Astrocyte (in vitro differentiated cells and primary cell): ENCODE data around the gene LST1. TPM values are rescaled to one million over a fixed set of nuclear protein-coding genes. Genes with fewer than 3 reads are reported as not detected.

ENCODE experiments used
- DNase-seq: peaks from one replicate; pipeline ENCODE4 v3.0.0-alpha.2; 2010; ENCODE audit warnings: low read depth
- FAIRE-seq: peaks from 2 replicates; lab custom pipeline; 2011; peaks lifted over from hg19 to GRCh38; lab: Jason Lieb, UNC
- H2AFZ ChIP-seq: 2 replicates; pipeline ENCODE4 v1.6.0; 2012; ENCODE audit warnings: low read depth, low read length, inconsistent platforms
- H3K27ac ChIP-seq: 2 replicates; pipeline ENCODE4 v1.5.1; 2011; ENCODE audit warnings: low read depth, low read length, inconsistent platforms
- H3K27me3 ChIP-seq: 2 replicates; pipeline ENCODE4 v1.6.0; 2011; ENCODE audit warnings: low read length, inconsistent platforms; ENCODE audit not compliant: insufficient read depth
- H3K36me3 ChIP-seq: 2 replicates; pipeline ENCODE4 v1.5.1; 2011; ENCODE audit warnings: low read length, inconsistent platforms; ENCODE audit not compliant: insufficient read depth
- H3K4me1 ChIP-seq: 2 replicates; pipeline ENCODE4 v1.5.1; 2011; ENCODE audit warnings: low read length, inconsistent platforms; ENCODE audit not compliant: insufficient read depth
- H3K4me2 ChIP-seq: 2 replicates; pipeline ENCODE4 v1.6.0; 2012; ENCODE audit warnings: low read length, inconsistent platforms
- H3K4me3 ChIP-seq: 2 replicates; pipeline ENCODE4 v1.5.1; 2011; ENCODE audit warnings: low read depth, mild to moderate bottlenecking, low read length, inconsistent platforms; ENCODE audit not compliant: insufficient read depth
- H3K79me2 ChIP-seq: 2 replicates; pipeline ENCODE4 v1.6.0; 2012; ENCODE audit warnings: mild to moderate bottlenecking, low read length, inconsistent platforms; ENCODE audit not compliant: insufficient read depth
- H3K9ac ChIP-seq: 2 replicates; pipeline ENCODE4 v1.6.0; 2012; ENCODE audit warnings: mild to moderate bottlenecking, low read length, inconsistent platforms
- H3K9me3 ChIP-seq: 2 replicates; pipeline ENCODE4 v1.5.1; 2012; ENCODE audit warnings: low read depth, mild to moderate bottlenecking, low read length, inconsistent platforms; ENCODE audit not compliant: insufficient read depth
- H4K20me1 ChIP-seq: 2 replicates; pipeline ENCODE4 v1.6.0; 2012; ENCODE audit warnings: low read length, inconsistent platforms; ENCODE audit not compliant: insufficient read depth
- H3K27ac Mint-ChIP-seq: one replicate; pipeline ENCODE4 v1.8.0; 2021; ENCODE audit warnings: mild to moderate bottlenecking, mixed read lengths; ENCODE audit not compliant: unreplicated experiment
- H3K27me3 Mint-ChIP-seq: one replicate; pipeline ENCODE4 v1.8.0; 2021; ENCODE audit warnings: low read depth, mixed read lengths; ENCODE audit not compliant: unreplicated experiment
- H3K36me3 Mint-ChIP-seq: one replicate; pipeline ENCODE4 v1.8.0; 2021; ENCODE audit warnings: low read depth, mixed read lengths; ENCODE audit not compliant: unreplicated experiment
- H3K4me1 Mint-ChIP-seq: one replicate; pipeline ENCODE4 v1.8.0; 2021; ENCODE audit warnings: low read depth, mixed read lengths; ENCODE audit not compliant: unreplicated experiment
- H3K4me3 Mint-ChIP-seq: one replicate; pipeline ENCODE4 v1.8.0; 2021; ENCODE audit warnings: mild to moderate bottlenecking, moderate library complexity, mixed read lengths; ENCODE audit not compliant: unreplicated experiment
- H3K9me3 Mint-ChIP-seq: one replicate; pipeline ENCODE4 v1.8.0; 2021; ENCODE audit warnings: mild to moderate bottlenecking, mixed read lengths; ENCODE audit not compliant: unreplicated experiment
- EZH2 ChIP-seq: IDR thresholded peaks from 2 replicates; pipeline ENCODE4 v1.6.1; 2012; ENCODE audit warnings: mild to moderate bottlenecking, low read length, inconsistent platforms; ENCODE audit not compliant: insufficient read depth
- total RNA-seq: library from RNA; stranded (reverse); gene quantifications from 2 replicates; pipeline ENCODE4 v1.2.1, GENCODE V29; 2021
- TF ChIP-seq, protein P1 (sequence below): IDR thresholded peaks from 2 replicates; pipeline ENCODE4 v1.5.1; 2011; ENCODE audit warnings: low read depth, mild to moderate bottlenecking, inconsistent platforms, low read length, moderate library complexity; ENCODE audit not compliant: insufficient read depth

The LST1 gene
- total RNA-seq, 1 donor from 2014 or later, result not detected

DNA sequence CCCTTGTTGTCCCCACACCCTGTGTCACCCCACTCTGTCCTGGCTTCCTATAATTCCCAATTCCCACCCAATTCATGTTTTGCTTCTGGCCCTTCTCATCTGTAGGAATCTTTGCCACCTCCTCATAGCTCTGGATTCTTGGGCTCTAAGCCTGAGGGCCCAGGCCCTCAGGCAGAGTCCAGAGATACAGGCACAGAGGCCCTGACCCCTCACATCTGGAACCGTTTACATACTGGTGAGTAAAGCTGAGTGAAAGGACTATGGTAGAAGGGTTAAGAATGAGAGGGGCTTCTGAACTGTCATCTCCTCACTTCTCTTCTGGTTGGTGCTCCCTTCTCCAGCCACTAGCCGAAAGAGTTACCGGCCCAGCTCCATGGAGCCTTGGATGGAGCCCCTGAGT, 48.1 kb downstream of the LST1 start:
- H3K9me3 ChIP-seq, result no peaks in the 10 kb centered on the region
- H3K4me3 ChIP-seq, result no peak overlapping the region
- DNase-seq, result no peak
- no peak overlapping the region for H2AFZ ChIP-seq
- Mint-ChIP-seq H3K4me3 (no peak overlapping the region), H3K27me3 (no peaks in the 10 kb centered on the region), H3K9me3 (no peaks in the 10 kb centered on the region), H3K27ac (peak overlapping the region; percentile 76), H3K4me1 (peaks cover 3% of the 10 kb centered on the region), H3K36me3 (peaks cover 31% of the 10 kb centered on the region)
- peaks cover 3% of the 10 kb centered on the region for H3K4me1 ChIP-seq
- peaks cover 51% of the 10 kb centered on the region for H3K36me3 ChIP-seq
- peak overlapping the region; percentile 38 for H3K9ac ChIP-seq
- peaks cover 34% of the 10 kb centered on the region for H3K79me2 ChIP-seq
- no peaks in the 10 kb centered on the region for H3K27me3 ChIP-seq
- no peak for FAIRE-seq
- H3K27ac ChIP-seq, result peak overlapping the region; percentile 6
- peaks cover 90% of the 10 kb centered on the region for H4K20me1 ChIP-seq
- no peak overlapping the region for H3K4me2 ChIP-seq
- TF ChIP-seq, protein P1, sequence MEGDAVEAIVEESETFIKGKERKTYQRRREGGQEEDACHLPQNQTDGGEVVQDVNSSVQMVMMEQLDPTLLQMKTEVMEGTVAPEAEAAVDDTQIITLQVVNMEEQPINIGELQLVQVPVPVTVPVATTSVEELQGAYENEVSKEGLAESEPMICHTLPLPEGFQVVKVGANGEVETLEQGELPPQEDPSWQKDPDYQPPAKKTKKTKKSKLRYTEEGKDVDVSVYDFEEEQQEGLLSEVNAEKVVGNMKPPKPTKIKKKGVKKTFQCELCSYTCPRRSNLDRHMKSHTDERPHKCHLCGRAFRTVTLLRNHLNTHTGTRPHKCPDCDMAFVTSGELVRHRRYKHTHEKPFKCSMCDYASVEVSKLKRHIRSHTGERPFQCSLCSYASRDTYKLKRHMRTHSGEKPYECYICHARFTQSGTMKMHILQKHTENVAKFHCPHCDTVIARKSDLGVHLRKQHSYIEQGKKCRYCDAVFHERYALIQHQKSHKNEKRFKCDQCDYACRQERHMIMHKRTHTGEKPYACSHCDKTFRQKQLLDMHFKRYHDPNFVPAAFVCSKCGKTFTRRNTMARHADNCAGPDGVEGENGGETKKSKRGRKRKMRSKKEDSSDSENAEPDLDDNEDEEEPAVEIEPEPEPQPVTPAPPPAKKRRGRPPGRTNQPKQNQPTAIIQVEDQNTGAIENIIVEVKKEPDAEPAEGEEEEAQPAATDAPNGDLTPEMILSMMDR, result no peak

DNA sequence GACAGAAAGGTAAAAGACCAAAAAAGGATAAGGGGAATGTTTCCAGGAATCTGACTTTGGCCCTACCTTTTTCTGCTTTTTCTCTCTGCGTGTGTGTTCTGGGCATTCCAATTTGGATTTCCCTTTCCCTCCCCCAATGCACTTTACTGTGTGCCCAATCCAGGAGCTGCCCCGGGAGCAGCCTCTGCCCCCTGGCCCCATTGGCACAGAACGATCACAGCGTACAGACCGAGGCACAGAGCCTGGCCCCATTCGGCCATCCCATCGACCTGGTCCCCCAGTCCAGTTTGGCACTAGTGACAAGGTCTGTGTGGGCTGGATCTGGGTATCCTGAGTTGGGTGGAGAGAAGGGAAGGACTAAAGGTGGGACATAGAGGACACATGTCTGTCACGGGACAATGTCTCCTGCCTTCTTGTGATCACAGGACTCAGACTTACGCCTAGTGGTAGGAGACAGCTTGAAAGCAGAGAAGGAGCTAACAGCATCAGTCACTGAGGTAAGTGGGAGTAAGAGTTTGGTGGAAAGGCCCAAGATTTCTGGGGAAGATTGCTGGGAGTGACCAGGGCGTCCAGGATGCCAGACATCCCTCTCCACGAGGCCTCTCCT, 49.0 kb downstream of the LST1 start:
- peaks cover 3% of the 10 kb centered on the region for H3K4me1 Mint-ChIP-seq
- H3K9me3 ChIP-seq, result no peaks in the 10 kb centered on the region
- H3K27me3 ChIP-seq, result no peaks in the 10 kb centered on the region
- H3K36me3 ChIP-seq, result peaks cover 49% of the 10 kb centered on the region
- peaks cover 36% of the 10 kb centered on the region for H3K36me3 Mint-ChIP-seq
- H3K4me1 ChIP-seq, result peaks cover 11% of the 10 kb centered on the region
- H4K20me1 ChIP-seq, result peaks cover 92% of the 10 kb centered on the region
- H3K4me3 Mint-ChIP-seq, result no peak overlapping the region
- no peaks in the 10 kb centered on the region for H3K9me3 Mint-ChIP-seq
- H3K27me3 Mint-ChIP-seq, result no peaks in the 10 kb centered on the region
- TF ChIP-seq, protein P1, result no peak
- no peak for TF ChIP-seq EZH2
- no peak overlapping the region for H3K9ac ChIP-seq
- H3K4me3 ChIP-seq, result no peak overlapping the region
- H3K27ac ChIP-seq, result no peak overlapping the region
- H2AFZ ChIP-seq, result no peak overlapping the region
- peak overlapping the region; percentile 80 for H3K27ac Mint-ChIP-seq
- no peak overlapping the region for H3K4me2 ChIP-seq
- DNase-seq, result no peak
- H3K79me2 ChIP-seq, result peaks cover 28% of the 10 kb centered on the region
- FAIRE-seq, result no peak

DNA sequence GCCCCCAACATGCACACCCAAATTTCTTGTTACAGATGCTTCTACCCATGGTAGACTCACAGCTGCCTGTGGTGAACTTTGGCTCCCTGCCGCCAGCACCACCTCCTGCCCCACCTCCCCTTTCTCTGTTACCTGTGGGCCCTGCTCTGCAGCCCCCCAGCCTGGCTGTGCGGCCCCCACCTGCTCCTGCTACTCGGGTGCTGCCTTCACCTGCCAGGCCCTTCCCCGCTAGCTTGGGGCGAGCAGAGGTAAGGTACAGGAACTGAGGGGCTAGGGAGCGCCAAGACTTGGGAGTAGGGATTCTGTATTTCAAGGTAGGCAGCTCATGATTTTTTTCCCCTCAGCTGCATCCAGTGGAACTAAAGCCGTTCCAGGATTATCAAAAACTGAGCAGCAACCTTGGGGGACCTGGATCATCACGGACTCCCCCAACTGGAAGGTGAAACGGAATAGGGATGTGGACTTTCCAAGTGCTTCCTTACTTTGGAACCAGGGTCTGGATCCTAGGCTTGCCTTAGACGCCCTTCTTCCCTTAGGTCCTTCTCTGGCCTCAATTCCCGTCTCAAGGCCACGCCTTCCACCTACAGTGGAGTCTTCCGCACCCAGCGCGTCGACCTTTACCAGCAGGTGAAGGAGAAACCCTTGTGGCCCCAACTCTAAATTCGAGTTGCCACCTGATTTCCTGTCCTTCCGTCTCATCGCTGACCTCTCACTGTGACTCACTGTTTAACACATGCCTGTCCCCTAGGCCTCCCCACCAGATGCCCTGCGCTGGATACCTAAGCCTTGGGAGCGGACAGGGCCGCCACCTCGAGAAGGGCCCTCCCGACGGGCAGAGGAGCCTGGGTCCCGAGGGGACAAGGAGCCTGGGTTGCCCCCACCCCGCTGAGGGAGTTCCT, 50.9 kb downstream of the LST1 start:
- no peak overlapping the region for H3K9ac ChIP-seq
- H3K4me3 ChIP-seq, result no peak overlapping the region
- Mint-ChIP-seq H3K27ac (peak overlapping the region; percentile 75), H3K27me3 (no peaks in the 10 kb centered on the region), H3K4me1 (peaks cover 3% of the 10 kb centered on the region), H3K9me3 (no peaks in the 10 kb centered on the region), H3K4me3 (no peak overlapping the region), H3K36me3 (peaks cover 34% of the 10 kb centered on the region)
- H3K4me1 ChIP-seq, result peaks cover 13% of the 10 kb centered on the region
- FAIRE-seq (no peak), DNase-seq (no peak)
- H3K79me2 ChIP-seq, result peaks cover 12% of the 10 kb centered on the region
- H3K27ac ChIP-seq, result no peak overlapping the region
- H3K27me3 ChIP-seq, result no peaks in the 10 kb centered on the region
- H3K36me3 ChIP-seq, result peaks cover 62% of the 10 kb centered on the region
- TF ChIP-seq, protein P1, result no peak
- no peak for TF ChIP-seq EZH2
- H3K9me3 ChIP-seq, result no peaks in the 10 kb centered on the region
- H4K20me1 ChIP-seq, result peaks cover 75% of the 10 kb centered on the region
- no peak overlapping the region for H2AFZ ChIP-seq
- H3K4me2 ChIP-seq, result no peak overlapping the region
